ENCODE data around the gene RCHY1. TPM values are rescaled to one million over a fixed set of nuclear protein-coding genes. Genes with fewer than 3 reads are reported as not detected.
A peak's percentile ranks its signal among the peaks of the same experiment; 100 is the strongest.

Gene RCHY1
- total and polyA plus RNA-seq, 2 experiments from 2014 or later: 16.9 to 23.6 TPM

DNA sequence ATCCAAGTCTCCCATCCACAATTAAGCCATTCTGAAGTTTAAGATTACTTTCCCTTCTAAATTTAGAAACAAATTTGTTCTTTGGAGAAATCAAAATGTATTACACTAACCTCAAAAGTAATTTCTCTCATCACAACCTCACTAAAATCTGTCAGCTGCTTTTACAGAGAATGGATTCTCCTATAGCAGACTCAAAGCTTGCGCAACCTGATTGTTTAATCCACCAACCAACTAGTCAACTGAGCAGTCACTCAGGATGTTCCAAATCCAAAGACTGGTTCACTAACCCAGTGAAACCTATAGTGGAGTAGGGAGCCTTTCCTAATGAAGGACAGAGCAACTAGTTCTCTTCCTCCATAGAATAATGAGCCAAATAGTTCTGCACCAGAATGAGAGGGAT is 44.3 kb downstream of the RCHY1 start:
- in situ Hi-C loops (cut with MboI): no loop called here
- TF ChIP-seq EZH2 (IDR thresholded peaks at IDR 0.05; ENCODE audit: insufficient read depth, poor library complexity, severe bottlenecking) (no peak), EZH2phosphoT487 (IDR thresholded peaks at IDR 0.05; ENCODE audit: insufficient read depth, low read depth) (no peak)
- Histone ChIP-seq H3K27me3 (replicated peaks; ENCODE audit: insufficient read depth) (no peaks in the 10 kb centered on the region), H3K9me2 (ENCODE audit: insufficient read depth) (no peaks in the 10 kb centered on the region), H3K27ac (no peak overlapping the region), H3K4me1 (ENCODE audit: insufficient read depth) (no peaks in the 10 kb centered on the region), H3K4me2 (ENCODE audit: unreplicated experiment) (no peak overlapping the region), H3K79me2 (ENCODE audit: insufficient read depth) (no peaks in the 10 kb centered on the region), H3K4me3 (no peak overlapping the region), H2AFZ (no peak overlapping the region), H3K36me3 (ENCODE audit: low read depth) (0 out of 2 replicates have a peak, but pooled peaks cover 3% of the 10 kb centered on the region), H4K20me1 (ENCODE audit: insufficient read depth) (no peaks in the 10 kb centered on the region), H3K9me3 (ENCODE audit: low read depth) (no peaks in the 10 kb centered on the region), H3K9ac (no peak overlapping the region), H3F3A (ENCODE audit: insufficient read depth) (no peaks in the 10 kb centered on the region)
- 94 to 96% methylated on average over 1 of the region's 1 CpG for WGBS, 2 experiments (ENCODE audit: low coverage in 1 of 2, low lambda C conversion rate in 2 of 2, missing lambda C conversion rate in 2 of 2)
- no peak for DNase-seq

DNA sequence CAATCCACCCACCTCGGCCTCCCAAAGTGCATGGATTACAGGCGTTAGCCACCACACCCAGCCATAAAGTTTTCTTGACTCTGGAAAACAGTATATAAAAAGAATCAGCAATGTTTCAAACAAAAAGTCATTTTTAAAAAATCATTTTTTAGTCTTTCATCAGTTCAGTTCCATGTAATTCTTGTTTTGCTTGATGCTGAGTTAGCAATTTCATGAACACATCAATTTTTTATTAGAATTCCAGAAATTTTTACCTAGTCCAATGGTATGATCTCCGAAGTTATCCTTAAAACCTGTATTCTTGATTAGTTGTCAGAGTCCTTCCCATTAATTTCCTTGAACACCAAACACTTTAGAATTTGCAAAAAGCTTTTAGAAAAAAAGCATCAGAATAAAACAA is 56.8 kb downstream of the RCHY1 start:
- no peaks in the 10 kb centered on the region for H3K36me3 ChIP-seq (ENCODE audit: low read depth)

DNA sequence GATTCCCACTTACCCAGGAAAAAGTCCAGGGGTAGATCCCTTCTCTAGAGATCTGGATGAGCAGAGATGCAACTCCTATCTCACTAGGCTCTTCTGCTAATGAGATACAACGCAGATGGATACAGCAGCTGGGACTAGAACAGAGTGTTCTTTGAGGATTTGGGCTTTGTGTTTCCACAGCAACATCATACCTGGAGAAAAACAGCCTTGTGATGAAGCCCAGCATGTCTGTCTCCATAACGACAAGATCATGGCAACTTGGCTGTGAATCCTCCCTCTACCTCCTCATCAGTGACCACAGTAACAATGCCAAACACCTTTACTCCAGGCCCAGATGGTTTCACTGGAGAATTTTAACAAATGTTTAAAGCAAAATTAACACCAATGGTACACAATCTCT is 80.1 kb downstream of the RCHY1 start:
- H4K20me1 ChIP-seq (ENCODE audit: insufficient read depth): no peaks in the 10 kb centered on the region
- H3K4me2 ChIP-seq (ENCODE audit: unreplicated experiment): no peak overlapping the region
- no peak overlapping the region for H3K27ac ChIP-seq
- no peak overlapping the region for H3K9ac ChIP-seq
- DNase-seq: no peak
- no peak overlapping the region for H2AFZ ChIP-seq
- TF ChIP-seq EZH2 (IDR thresholded peaks at IDR 0.05; ENCODE audit: insufficient read depth, poor library complexity, severe bottlenecking) (no peak), EZH2phosphoT487 (IDR thresholded peaks at IDR 0.05; ENCODE audit: insufficient read depth, low read depth) (no peak)
- in situ Hi-C loops (cut with MboI): no loop called here
- no peaks in the 10 kb centered on the region for H3K79me2 ChIP-seq (ENCODE audit: insufficient read depth)
- WGBS, 2 experiments (ENCODE audit: low coverage in 1 of 2, low lambda C conversion rate in 2 of 2, missing lambda C conversion rate in 2 of 2): 13 to 20% methylated on average over 2 of the region's 2 CpGs
- no peaks in the 10 kb centered on the region for H3K36me3 ChIP-seq (ENCODE audit: low read depth)
- no peaks in the 10 kb centered on the region for H3K9me2 ChIP-seq (ENCODE audit: insufficient read depth)
- no peaks in the 10 kb centered on the region for H3K27me3 ChIP-seq (replicated peaks; ENCODE audit: insufficient read depth)
- H3K4me3 ChIP-seq: no peak overlapping the region
- no peaks in the 10 kb centered on the region for H3K4me1 ChIP-seq (ENCODE audit: insufficient read depth)
- H3K9me3 ChIP-seq (ENCODE audit: low read depth): no peaks in the 10 kb centered on the region
- H3F3A ChIP-seq (ENCODE audit: insufficient read depth): no peaks in the 10 kb centered on the region

More for the DNA sequence above, 56.8 kb downstream of the RCHY1 start:
- DNase-seq: no peak
- TF ChIP-seq EZH2 (IDR thresholded peaks at IDR 0.05; ENCODE audit: insufficient read depth, poor library complexity, severe bottlenecking) (no peak), EZH2phosphoT487 (IDR thresholded peaks at IDR 0.05; ENCODE audit: insufficient read depth, low read depth) (no peak)
- Histone ChIP-seq H3K79me2 (ENCODE audit: insufficient read depth) (no peaks in the 10 kb centered on the region), H3F3A (ENCODE audit: insufficient read depth) (no peaks in the 10 kb centered on the region), H3K9ac (no peak overlapping the region), H3K4me1 (ENCODE audit: insufficient read depth) (no peaks in the 10 kb centered on the region), H3K9me3 (ENCODE audit: low read depth) (no peaks in the 10 kb centered on the region), H3K4me3 (no peak overlapping the region), H3K9me2 (ENCODE audit: insufficient read depth) (no peaks in the 10 kb centered on the region), H3K4me2 (ENCODE audit: unreplicated experiment) (no peak overlapping the region), H2AFZ (no peak overlapping the region), H3K27me3 (replicated peaks; ENCODE audit: insufficient read depth) (no peaks in the 10 kb centered on the region), H3K27ac (no peak overlapping the region), H4K20me1 (ENCODE audit: insufficient read depth) (no peaks in the 10 kb centered on the region)
- WGBS, 2 experiments (ENCODE audit: low coverage in 1 of 2, low lambda C conversion rate in 2 of 2, missing lambda C conversion rate in 2 of 2): 20% methylated on average over 3 of the region's 3 CpGs
- in situ Hi-C loops (cut with MboI): no loop called here

DNA sequence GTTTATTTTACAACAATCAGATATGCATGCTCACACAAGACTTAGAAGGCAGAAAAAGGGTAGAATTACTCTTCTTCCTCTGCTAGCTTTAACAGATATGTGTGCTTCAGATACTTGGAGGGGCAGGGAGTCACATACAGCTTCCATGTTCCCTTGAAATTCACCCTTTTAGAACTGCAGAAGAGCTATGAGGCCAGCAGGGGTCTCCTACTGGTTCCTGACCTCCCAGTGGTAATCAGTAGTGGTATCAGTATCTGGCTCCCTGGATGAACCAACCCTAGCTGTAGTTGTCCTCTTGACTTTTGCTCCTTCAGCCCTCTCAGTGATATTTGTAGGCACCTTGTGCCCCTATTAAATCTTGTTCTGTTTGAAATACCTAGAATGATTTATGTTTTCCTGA is 81.5 kb downstream of the RCHY1 start:
- Histone ChIP-seq H3K4me3 (no peak overlapping the region), H3K9ac (no peak overlapping the region), H3K27ac (no peak overlapping the region), H3K9me2 (ENCODE audit: insufficient read depth) (no peaks in the 10 kb centered on the region), H4K20me1 (ENCODE audit: insufficient read depth) (no peaks in the 10 kb centered on the region), H2AFZ (no peak overlapping the region), H3K4me2 (ENCODE audit: unreplicated experiment) (no peak overlapping the region), H3K4me1 (ENCODE audit: insufficient read depth) (no peaks in the 10 kb centered on the region), H3K9me3 (ENCODE audit: low read depth) (no peaks in the 10 kb centered on the region), H3K27me3 (replicated peaks; ENCODE audit: insufficient read depth) (no peaks in the 10 kb centered on the region), H3K36me3 (ENCODE audit: low read depth) (no peaks in the 10 kb centered on the region), H3F3A (ENCODE audit: insufficient read depth) (no peaks in the 10 kb centered on the region), H3K79me2 (ENCODE audit: insufficient read depth) (no peaks in the 10 kb centered on the region)
- in situ Hi-C loops (cut with MboI): no loop called here
- peak; percentile 35 for DNase-seq
- TF ChIP-seq EZH2phosphoT487 (IDR thresholded peaks at IDR 0.05; ENCODE audit: insufficient read depth, low read depth): no peak

DNA sequence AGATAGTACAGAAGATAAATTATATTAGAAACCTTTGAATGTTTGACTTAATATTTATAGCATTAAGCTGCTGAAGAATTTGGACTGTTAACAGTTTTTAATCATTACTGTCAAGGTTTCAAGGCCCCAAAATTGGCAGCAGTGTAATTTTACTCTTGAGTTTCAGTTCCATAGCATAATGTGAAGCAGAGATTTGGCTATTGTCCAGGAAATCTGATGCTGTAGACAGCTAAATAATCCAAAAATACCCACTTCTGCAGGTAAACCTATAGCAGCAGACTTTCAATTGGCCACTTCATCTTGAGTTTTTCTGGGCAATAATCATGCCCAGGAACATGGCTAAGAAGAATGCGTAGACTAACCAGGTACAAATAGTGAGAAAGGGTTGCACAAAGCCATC is 85.0 kb downstream of the RCHY1 start:
- no peak overlapping the region for H3K27ac ChIP-seq
- TF ChIP-seq EZH2 (IDR thresholded peaks at IDR 0.05; ENCODE audit: insufficient read depth, poor library complexity, severe bottlenecking): no peak
- TF ChIP-seq EZH2phosphoT487 (IDR thresholded peaks at IDR 0.05; ENCODE audit: insufficient read depth, low read depth): no peak

More for the DNA sequence above, 85.0 kb downstream of the RCHY1 start:
- H2AFZ ChIP-seq: no peak overlapping the region
- H4K20me1 ChIP-seq (ENCODE audit: insufficient read depth): no peaks in the 10 kb centered on the region
- 33 to 64% methylated on average over 1 of the region's 1 CpG for whole genome bisulfite sequencing, 2 experiments (ENCODE audit: low coverage in 1 of 2, low lambda C conversion rate in 2 of 2, missing lambda C conversion rate in 2 of 2)
- in situ Hi-C loops (cut with MboI): no loop called here
- no peak overlapping the region for H3K4me2 ChIP-seq (ENCODE audit: unreplicated experiment)
- H3K27me3 ChIP-seq (replicated peaks; ENCODE audit: insufficient read depth): 0 out of 2 replicates have a peak, but pooled peaks cover 1% of the 10 kb centered on the region
- no peaks in the 10 kb centered on the region for H3F3A ChIP-seq (ENCODE audit: insufficient read depth)
- DNase-seq: no peak
- H3K79me2 ChIP-seq (ENCODE audit: insufficient read depth): no peaks in the 10 kb centered on the region
- no peak overlapping the region for H3K4me3 ChIP-seq
- H3K9me2 ChIP-seq (ENCODE audit: insufficient read depth): no peaks in the 10 kb centered on the region
- H3K9ac ChIP-seq: no peak overlapping the region
- no peaks in the 10 kb centered on the region for H3K4me1 ChIP-seq (ENCODE audit: insufficient read depth)
- no peaks in the 10 kb centered on the region for H3K9me3 ChIP-seq (ENCODE audit: low read depth)
- no peaks in the 10 kb centered on the region for H3K36me3 ChIP-seq (ENCODE audit: low read depth)

Other genes starting within 250 kb of the RCHY1 start
- gene THAP6, start 70 bp upstream of the RCHY1 start, total RNA-seq (2014; rRNA removed; shearing (Covaris generic)): 17.3 and 23.5 TPM in 2 replicates
- 13.2 TPM in 2 replicates for gene THAP6, start 70 bp upstream of the RCHY1 start, polyA plus RNA-seq (2016; fragmentation: Nextera tagmentation; extraction: Ambion mirVana)
- gene ODAPH, start 41.7 kb upstream of the RCHY1 start, total RNA-seq (2014; rRNA removed; shearing (Covaris generic)): not detected in 2 replicates
- not detected in 2 replicates for gene ODAPH, start 41.7 kb upstream of the RCHY1 start, polyA plus RNA-seq (2016; fragmentation: Nextera tagmentation; extraction: Ambion mirVana)
- gene CDKL2, start 116.1 kb upstream of the RCHY1 start, total RNA-seq (2014; rRNA removed; shearing (Covaris generic)): not detected in 2 replicates
- gene CDKL2, start 116.1 kb upstream of the RCHY1 start, polyA plus RNA-seq (2016; fragmentation: Nextera tagmentation; extraction: Ambion mirVana): not detected in 2 replicates
- gene G3BP2, start 159.0 kb upstream of the RCHY1 start, total RNA-seq (2014; rRNA removed; shearing (Covaris generic)): 129 and 133 TPM in 2 replicates
- 33.1 and 36.0 TPM in 2 replicates for gene G3BP2, start 159.0 kb upstream of the RCHY1 start, polyA plus RNA-seq (2016; fragmentation: Nextera tagmentation; extraction: Ambion mirVana)
- 117 and 208 TPM in 2 replicates for gene USO1, start 210.2 kb upstream of the RCHY1 start, total RNA-seq (2014; rRNA removed; shearing (Covaris generic))
- gene USO1, start 210.2 kb upstream of the RCHY1 start, polyA plus RNA-seq (2016; fragmentation: Nextera tagmentation; extraction: Ambion mirVana): 72.0 and 74.2 TPM in 2 replicates

All from GM23248 (cell line).